HEK293T (cell line): ENCODE data around the gene AKNA.

Source experiments
- CTCF ChIA-PET: fragments of 350-600 bp; formaldehyde crosslinking; extraction: SDS; loops from one replicate; lab custom pipeline; 2021; ENCODE audit warnings: antibody characterized with exemption, inconsistent platforms; lab: Yijun Ruan, JAX
- POLR2A ChIA-PET: fragments of 350-600 bp; formaldehyde crosslinking; extraction: SDS; loops from one replicate; lab custom pipeline; 2020; ENCODE audit warnings: antibody characterized with exemption, inconsistent platforms; lab: Yijun Ruan, JAX
- DNase-seq: peaks from one replicate; pipeline ENCODE4 v3.0.0; 2012; ENCODE audit warnings: mixed read lengths; ENCODE audit errors: extremely low spot score
- ARNT ChIP-seq: fragments of 450-650 bp; IDR thresholded peaks from 2 replicates; pipeline ENCODE4 v1.6.1; 2017; ENCODE audit warnings: mild to moderate bottlenecking
- BHLHE40 ChIP-seq: fragments of 450-650 bp; IDR thresholded peaks from 2 replicates; pipeline ENCODE4 v1.6.1; 2016; ENCODE audit warnings: mild to moderate bottlenecking, moderate library complexity, borderline replicate concordance
- CTBP1 ChIP-seq: fragments of 450-650 bp; IDR thresholded peaks from 2 replicates; pipeline ENCODE4 v1.6.1; 2016; ENCODE audit warnings: borderline replicate concordance
- ELF4 ChIP-seq: fragments of 450-650 bp; IDR thresholded peaks from 2 replicates; pipeline ENCODE4 v1.6.1; 2017; ENCODE audit warnings: antibody characterized with exemption
- FOXA1 ChIP-seq: fragments of 450-650 bp; IDR thresholded peaks from 2 replicates; pipeline ENCODE4 v1.6.1; 2016; ENCODE audit warnings: mild to moderate bottlenecking
- FOXK2 ChIP-seq: fragments of 450-650 bp; IDR thresholded peaks from 2 replicates; pipeline ENCODE4 v1.6.1; 2016; ENCODE audit warnings: mild to moderate bottlenecking
- FOXM1 ChIP-seq: fragments of 450-650 bp; IDR thresholded peaks from 2 replicates; pipeline ENCODE4 v1.6.1; 2017; ENCODE audit warnings: mild to moderate bottlenecking, borderline replicate concordance
- HDGF ChIP-seq: fragments of 450-650 bp; IDR thresholded peaks from 2 replicates; pipeline ENCODE4 v1.6.1; 2017; ENCODE audit warnings: antibody characterized with exemption, borderline replicate concordance
- L3MBTL2 ChIP-seq: fragments of 450-650 bp; conservative IDR thresholded peaks from 2 replicates; pipeline ENCODE4 v1.6.1; 2016; ENCODE audit warnings: mild to moderate bottlenecking
- LEF1 ChIP-seq: fragments of 450-650 bp; IDR thresholded peaks from 2 replicates; pipeline ENCODE4 v1.6.1; 2017; ENCODE audit warnings: mild to moderate bottlenecking, borderline replicate concordance
- NFRKB ChIP-seq: fragments of 450-650 bp; IDR thresholded peaks from 2 replicates; pipeline ENCODE4 v1.6.1; 2016; ENCODE audit warnings: mild to moderate bottlenecking, moderate library complexity
- PKNOX1 ChIP-seq: fragments of 450-650 bp; IDR thresholded peaks from 2 replicates; pipeline ENCODE4 v1.6.1; 2016
- SP1 ChIP-seq: fragments of 450-650 bp; IDR thresholded peaks from 2 replicates; pipeline ENCODE4 v1.6.1; 2017
- SUZ12 ChIP-seq: fragments of 450-650 bp; IDR thresholded peaks from 2 replicates; pipeline ENCODE4 v1.6.1; 2016; ENCODE audit warnings: mild to moderate bottlenecking
- TARDBP ChIP-seq: fragments of 450-650 bp; IDR thresholded peaks from 2 replicates; pipeline ENCODE4 v1.6.1; 2016
- ZNF384 ChIP-seq: fragments of 450-650 bp; IDR thresholded peaks from 2 replicates; pipeline ENCODE4 v1.6.1; 2016

Gene AKNA

GRCh38 chr9:114408645-114409044 is 20.9 kb upstream of the AKNA start:
- TF ChIP-seq ZNF384 (no peak), CTBP1 (no peak), TARDBP (no peak), ELF4 (no peak), PKNOX1 (no peak), SP1 (no peak), SUZ12 (no peak), FOXK2 (no peak), NFRKB (no peak), FOXM1 (no peak), L3MBTL2 (no peak), FOXA1 (no peak), HDGF (no peak), LEF1 (no peak), BHLHE40 (no peak), ARNT (no peak)
- ChIA-PET POLR2A (interaction anchor here (1.4 kb wide), 1 partner anchor 179 kb away, joined by 4 read pairs; the partner anchor contains the start of gene ATP6V1G1), CTCF (interaction anchor here (0.7 to 1.2 kb wide), 2 partner anchors 245 to 1131 kb away, joined by 3 to 4 read pairs; no protein-coding TSS in a partner anchor)
- no peak for DNase-seq

- ChIA-PET POLR2A (no interaction called here), CTCF (interaction anchor here (1.2 kb wide), 1 partner anchor 245 kb away, joined by 4 read pairs; no protein-coding TSS in a partner anchor)
- DNase-seq = no peak
- TF ChIP-seq SUZ12 (no peak), NFRKB (no peak), HDGF (no peak), ELF4 (no peak), ARNT (no peak)
Measured at GRCh38 chr9:114407889-114408288, 20.1 kb upstream of the AKNA start.

- ChIA-PET CTCF (interaction anchor here (0.9 to 1.7 kb wide), 8 partner anchors 22 to 500 kb away, joined by 3 to 6 read pairs (median 4); partner anchors contain the start of gene ATP6V1G1), POLR2A (interaction anchor here (1.5 kb wide), 1 partner anchor 9 kb away, joined by 3 read pairs; no protein-coding TSS in a partner anchor)
- no peak for TF ChIP-seq L3MBTL2
- no peak for TF ChIP-seq CTBP1
- TF ChIP-seq BHLHE40 = no peak
- TF ChIP-seq TARDBP = no peak
- TF ChIP-seq PKNOX1 = no peak
- TF ChIP-seq ARNT = no peak
- TF ChIP-seq SUZ12 = no peak
- no peak for TF ChIP-seq NFRKB
- TF ChIP-seq FOXK2 = no peak
- TF ChIP-seq ELF4 = no peak
- no peak for TF ChIP-seq ZNF384
- TF ChIP-seq HDGF = no peak
- no peak for TF ChIP-seq SP1
- TF ChIP-seq FOXA1 = no peak
- no peak for TF ChIP-seq LEF1
- TF ChIP-seq FOXM1 = no peak
- no peak for DNase-seq
Measured at GRCh38 chr9:114406441-114406840, 18.7 kb upstream of the AKNA start.

GRCh38 chr9:114405294-114406034 is 17.7 kb upstream of the AKNA start:
- CTCF ChIA-PET = interaction anchor here (0.6 to 2.5 kb wide), 19 partner anchors 9 to 506 kb away, joined by 3 to 16 read pairs (median 4); partner anchors contain the start of gene ATP6V1G1
- TF ChIP-seq FOXM1 (no peak), BHLHE40 (no peak), ARNT (no peak), CTBP1 (no peak), FOXA1 (no peak), LEF1 (no peak), SUZ12 (no peak), FOXK2 (no peak), ELF4 (no peak), L3MBTL2 (no peak), PKNOX1 (no peak), ZNF384 (no peak), NFRKB (no peak)
- POLR2A ChIA-PET = interaction anchor here (1.5 kb wide), 1 partner anchor 8 kb away, joined by 3 read pairs; no protein-coding TSS in a partner anchor
- peak; percentile 83 for DNase-seq

GRCh38 chr9:114404531-114404930 is 16.7 kb upstream of the AKNA start:
- POLR2A ChIA-PET = no interaction called here
- CTCF ChIA-PET = interaction anchor here (2.5 kb wide), 1 partner anchor 249 kb away, joined by 16 read pairs; no protein-coding TSS in a partner anchor
- TF ChIP-seq CTBP1 (no peak), FOXM1 (no peak), FOXK2 (no peak), SP1 (no peak), SUZ12 (no peak), ELF4 (no peak), NFRKB (no peak), LEF1 (no peak), ZNF384 (no peak), PKNOX1 (no peak), TARDBP (no peak), FOXA1 (no peak), BHLHE40 (no peak), L3MBTL2 (no peak), HDGF (no peak), ARNT (no peak)
- DNase-seq = no peak
